ENCODE data around the gene PRDX2. TPM values are rescaled to one million over a fixed set of nuclear protein-coding genes. Genes with fewer than 3 reads are reported as not detected.

PRDX2 gene
- total RNA-seq, 4 donors from 2014 or later: 129 to 182 (median 163) TPM

DNA sequence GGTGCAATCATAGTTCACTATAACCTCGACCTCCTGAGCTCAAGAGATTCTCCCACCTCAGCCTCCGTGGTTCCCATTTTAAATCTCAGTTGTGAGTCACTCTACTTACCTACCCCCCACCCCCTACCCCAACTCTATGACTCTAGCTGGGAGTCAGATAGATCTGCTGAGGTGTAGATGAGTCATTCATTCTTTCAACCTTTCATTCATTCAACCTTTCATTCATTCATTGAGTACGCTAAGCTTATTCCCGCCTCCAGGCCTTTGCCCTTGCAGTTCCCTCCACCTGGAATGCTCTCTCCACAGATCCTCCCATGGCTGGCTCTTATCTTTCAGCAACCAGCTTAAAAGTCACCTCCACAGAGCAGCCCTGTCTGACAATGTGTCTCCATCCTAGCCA lies 35.6 kb upstream of the PRDX2 start:
- no peaks in the 10 kb centered on the region for H3K36me3 ChIP-seq
- peaks cover 0 to 54% (median 19%) of the 10 kb centered on the region in 4 donors for H3K4me1 ChIP-seq
- no peaks in the 10 kb centered on the region for H3K9me3 ChIP-seq
- no peak for DNase-seq (ENCODE audit: low spot score in 2 of 2)
- H3K27me3 ChIP-seq: peaks cover 0 to 97% of the 10 kb centered on the region in 2 donors
- TF ChIP-seq, protein P1, sequence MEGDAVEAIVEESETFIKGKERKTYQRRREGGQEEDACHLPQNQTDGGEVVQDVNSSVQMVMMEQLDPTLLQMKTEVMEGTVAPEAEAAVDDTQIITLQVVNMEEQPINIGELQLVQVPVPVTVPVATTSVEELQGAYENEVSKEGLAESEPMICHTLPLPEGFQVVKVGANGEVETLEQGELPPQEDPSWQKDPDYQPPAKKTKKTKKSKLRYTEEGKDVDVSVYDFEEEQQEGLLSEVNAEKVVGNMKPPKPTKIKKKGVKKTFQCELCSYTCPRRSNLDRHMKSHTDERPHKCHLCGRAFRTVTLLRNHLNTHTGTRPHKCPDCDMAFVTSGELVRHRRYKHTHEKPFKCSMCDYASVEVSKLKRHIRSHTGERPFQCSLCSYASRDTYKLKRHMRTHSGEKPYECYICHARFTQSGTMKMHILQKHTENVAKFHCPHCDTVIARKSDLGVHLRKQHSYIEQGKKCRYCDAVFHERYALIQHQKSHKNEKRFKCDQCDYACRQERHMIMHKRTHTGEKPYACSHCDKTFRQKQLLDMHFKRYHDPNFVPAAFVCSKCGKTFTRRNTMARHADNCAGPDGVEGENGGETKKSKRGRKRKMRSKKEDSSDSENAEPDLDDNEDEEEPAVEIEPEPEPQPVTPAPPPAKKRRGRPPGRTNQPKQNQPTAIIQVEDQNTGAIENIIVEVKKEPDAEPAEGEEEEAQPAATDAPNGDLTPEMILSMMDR (IDR thresholded peaks at IDR 0.05): no peak
- TF ChIP-seq POLR2A (IDR thresholded peaks at IDR 0.05) (no peak), EP300 (IDR thresholded peaks at IDR 0.05) (no peak)
- H3K27ac ChIP-seq: no peak overlapping the region
- 79 to 82% methylated on average over 4 of the region's 4 CpGs for WGBS, 2 donors
- no peak overlapping the region for H3K4me3 ChIP-seq

DNA sequence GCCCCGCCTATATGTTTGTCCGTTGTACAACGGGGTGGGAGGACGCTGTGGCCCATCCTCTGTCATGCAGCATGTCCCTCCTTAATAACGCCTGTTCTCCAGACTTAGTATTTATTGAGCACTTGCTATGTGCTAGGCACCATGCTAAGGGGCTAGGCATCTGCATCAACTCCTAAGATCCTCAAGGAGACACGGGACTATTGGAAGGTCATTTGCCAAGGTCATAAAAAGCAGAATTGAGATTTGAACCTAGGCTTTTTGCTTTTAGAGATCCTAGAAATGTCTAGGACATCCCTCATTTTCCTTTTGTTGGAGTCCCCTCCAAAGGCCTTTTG lies 34.9 kb upstream of the PRDX2 start:
- 9% methylated on average over 6 of the region's 6 CpGs for WGBS, 2 donors
- no peaks in the 10 kb centered on the region for H3K36me3 ChIP-seq
- no peak for DNase-seq (ENCODE audit: low spot score in 2 of 2)
- H3K9me3 ChIP-seq: no peaks in the 10 kb centered on the region
- H3K4me1 ChIP-seq: peaks cover 0 to 54% (median 19%) of the 10 kb centered on the region in 4 donors
- peaks cover 0 to 97% of the 10 kb centered on the region in 2 donors for H3K27me3 ChIP-seq
- TF ChIP-seq, protein P1 (IDR thresholded peaks at IDR 0.05): no peak
- no peak for TF ChIP-seq EP300 (IDR thresholded peaks at IDR 0.05)
- no peak for TF ChIP-seq POLR2A (IDR thresholded peaks at IDR 0.05)
- no peak overlapping the region for H3K27ac ChIP-seq
- H3K4me3 ChIP-seq: no peak overlapping the region

DNA sequence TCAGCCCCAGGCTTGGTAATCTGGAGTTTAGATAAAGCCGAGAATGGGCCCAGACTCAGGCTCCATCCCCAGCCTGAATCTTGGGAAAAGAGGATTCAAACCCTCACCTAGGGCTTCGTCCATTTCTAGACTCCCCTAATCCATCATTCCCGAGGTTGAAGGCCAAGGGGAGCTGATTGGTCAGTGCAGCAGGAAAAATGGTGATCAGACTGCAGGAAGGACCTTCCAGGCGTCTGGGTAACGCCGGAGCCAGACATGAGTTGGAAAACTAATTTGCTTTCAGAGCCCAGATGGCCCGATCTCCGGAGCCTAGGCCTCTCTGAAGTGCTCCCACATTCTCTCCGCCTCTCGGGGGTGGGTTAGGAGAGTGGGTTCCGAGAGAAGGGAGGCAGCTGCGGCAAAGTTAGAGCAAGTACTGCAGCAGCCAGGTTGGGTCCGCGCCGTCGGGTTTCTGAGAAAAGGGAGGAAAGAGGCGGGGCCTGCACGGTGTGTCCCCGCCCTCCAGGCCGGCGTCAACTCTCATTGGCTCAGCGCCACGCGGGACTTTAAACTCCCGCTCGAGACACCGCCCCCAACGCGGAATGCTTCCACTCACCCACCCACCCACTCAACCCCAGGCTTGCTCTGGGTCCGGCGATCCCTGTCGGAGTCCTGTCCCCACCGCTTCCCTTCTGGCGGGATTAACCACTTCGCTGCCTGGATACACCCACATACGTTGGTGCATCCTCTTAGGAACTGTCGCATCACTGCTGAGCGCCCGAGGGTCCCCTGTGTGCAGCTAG lies 33.6 kb upstream of the PRDX2 start:
- H3K9me3 ChIP-seq: no peaks in the 10 kb centered on the region
- 5 to 8% methylated on average over 38 to 39 of the region's 39 CpGs for WGBS, 2 donors
- H3K27ac ChIP-seq: no peak overlapping the region
- DNase-seq (ENCODE audit: low spot score in 2 of 2): no peak
- no peak overlapping the region for H3K4me3 ChIP-seq
- no peaks in the 10 kb centered on the region for H3K36me3 ChIP-seq
- peaks cover 0 to 97% of the 10 kb centered on the region in 2 donors for H3K27me3 ChIP-seq
- TF ChIP-seq EP300 (IDR thresholded peaks at IDR 0.05): no peak
- TF ChIP-seq, protein P1 (IDR thresholded peaks at IDR 0.05): no peak
- TF ChIP-seq POLR2A (IDR thresholded peaks at IDR 0.05): no peak
- H3K4me1 ChIP-seq: peaks cover 0 to 41% (median 16%) of the 10 kb centered on the region in 4 donors

DNA sequence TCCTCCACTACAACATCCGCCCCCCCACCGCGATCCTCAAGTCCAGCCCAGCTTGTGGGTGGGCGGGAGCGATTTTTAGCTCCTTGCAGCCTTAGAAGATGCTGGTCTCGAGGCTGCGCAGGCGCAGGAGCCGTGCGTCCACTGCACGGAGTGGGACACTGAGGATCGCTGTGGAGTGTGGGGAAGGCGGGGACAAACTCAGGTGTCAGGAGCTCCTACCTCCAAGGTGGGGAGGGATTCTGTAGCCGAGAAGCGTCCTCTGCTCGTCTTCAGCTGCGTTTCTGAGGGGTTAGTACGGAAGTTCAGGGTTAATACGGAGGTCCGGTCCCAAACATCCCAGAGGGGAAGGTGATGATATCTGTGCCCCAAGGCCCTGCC lies 33.0 kb upstream of the PRDX2 start, which contains the start of gene RTBDN:
RTBDN (minus strand) TSS at position 14 of the 378 bp plus-strand sequence. CDS start 4,600 bp downstream, outside the sequence.
- Histone ChIP-seq H3K27ac (no peak within 1 kb of the TSS), H3K27me3 (peaks cover 0 to 97% of the 10 kb centered on the region in 2 donors), H3K4me3 (peak within 1 kb of the TSS in 3 of 4 donors; percentile 4 to 47 (median 32)), H3K36me3 (no peaks in the 10 kb centered on the region), H3K9me3 (no peaks in the 10 kb centered on the region), H3K4me1 (peaks cover 0 to 41% (median 16%) of the 10 kb centered on the region in 4 donors)
- TF ChIP-seq POLR2A (IDR thresholded peaks at IDR 0.05): no peak
- TF ChIP-seq, protein P1 (IDR thresholded peaks at IDR 0.05): no peak
- TF ChIP-seq EP300 (IDR thresholded peaks at IDR 0.05): no peak
- DNase-seq (ENCODE audit: low spot score in 2 of 2): no peak
- 8 to 9% methylated on average over 20 of the region's 20 CpGs for WGBS, 2 donors

All from tibial nerve (tissue), 4 donors.